Measurements from ENCODE around the gene HYAL2. TPM values are rescaled to one million over a fixed set of nuclear protein-coding genes. Genes with fewer than 3 reads are reported as not detected.

Gene HYAL2
- total and polyA plus RNA-seq, 5 donors, result 40.9 to 114 (median 46.6) TPM

Other genes starting within 250 kb of the HYAL2 start
- 10 to 100 TPM; 67.1 to 83.8 (median 76.6) TPM for gene RBM5, start 233.8 kb downstream of the HYAL2 start, total RNA-seq
- gene RBM5, start 233.8 kb downstream of the HYAL2 start, polyA plus RNA-seq, result 54.9 TPM
- 10 to 100 TPM in 2 of 4 donors, 1 to 10 TPM in 2; 7.3 to 15.2 (median 9.4) TPM for gene SEMA3F, start 167.4 kb downstream of the HYAL2 start, total RNA-seq
- gene SEMA3F, start 167.4 kb downstream of the HYAL2 start, polyA plus RNA-seq, result 10.2 TPM
- not detected for gene GNAT1, start 131.1 kb downstream of the HYAL2 start, total RNA-seq
- not detected for gene GNAT1, start 131.1 kb downstream of the HYAL2 start, polyA plus RNA-seq
- gene SLC38A3, start 117.5 kb downstream of the HYAL2 start, total RNA-seq, result 10 to 100 TPM in 1 of 4 donors, 1 to 10 TPM in 3; 5.0 to 10.4 (median 8.9) TPM
- 5.4 TPM for gene SLC38A3, start 117.5 kb downstream of the HYAL2 start, polyA plus RNA-seq
- 100 to 1,000 TPM; 129 to 149 (median 148) TPM for gene GNAI2, start 86.5 kb downstream of the HYAL2 start, total RNA-seq
- 122 TPM for gene GNAI2, start 86.5 kb downstream of the HYAL2 start, polyA plus RNA-seq
- 10 to 100 TPM; 19.2 to 33.9 (median 29.3) TPM for gene SEMA3B, start 53.6 kb downstream of the HYAL2 start, total RNA-seq
- 35.7 TPM for gene SEMA3B, start 53.6 kb downstream of the HYAL2 start, polyA plus RNA-seq
- 10 to 100 TPM in 2 of 4 donors, 1 to 10 TPM in 2; 1.4 to 15.7 (median 8.0) TPM for gene LSMEM2, start 43.7 kb downstream of the HYAL2 start, total RNA-seq
- 14.6 TPM for gene LSMEM2, start 43.7 kb downstream of the HYAL2 start, polyA plus RNA-seq
- gene IFRD2, start 30.3 kb downstream of the HYAL2 start, total RNA-seq, result 10 to 100 TPM; 51.0 to 67.6 (median 56.9) TPM
- 50.9 TPM for gene IFRD2, start 30.3 kb downstream of the HYAL2 start, polyA plus RNA-seq
- 1 to 10 TPM; 1.1 to 2.4 (median 1.7) TPM for gene HYAL3, start 23.3 kb downstream of the HYAL2 start, total RNA-seq
- 2.9 TPM for gene HYAL3, start 23.3 kb downstream of the HYAL2 start, polyA plus RNA-seq
- 10 to 100 TPM in 1 of 4 donors, 1 to 10 TPM in 3; 8.1 to 11.5 (median 8.7) TPM for gene NAA80, start 23.3 kb downstream of the HYAL2 start, total RNA-seq
- gene NAA80, start 23.3 kb downstream of the HYAL2 start, polyA plus RNA-seq, result 11.3 TPM
- 10 to 100 TPM; 17.8 to 33.7 (median 26.8) TPM for gene HYAL1, start 19.2 kb downstream of the HYAL2 start, total RNA-seq
- gene HYAL1, start 19.2 kb downstream of the HYAL2 start, polyA plus RNA-seq, result 25.4 TPM
- 10 to 100 TPM; 28.9 to 33.0 (median 30.0) TPM for gene TUSC2, start 5.5 kb upstream of the HYAL2 start, total RNA-seq
- gene TUSC2, start 5.5 kb upstream of the HYAL2 start, polyA plus RNA-seq, result 34.9 TPM
- gene RASSF1, start 18.1 kb upstream of the HYAL2 start, total RNA-seq, result 10 to 100 TPM; 15.6 to 19.1 (median 15.8) TPM
- gene RASSF1, start 18.1 kb upstream of the HYAL2 start, polyA plus RNA-seq, result 20.4 TPM
- under 1 TPM; 0.20 to 0.40 (median 0.29) TPM for gene ZMYND10, start 23.0 kb upstream of the HYAL2 start, total RNA-seq
- gene ZMYND10, start 23.0 kb upstream of the HYAL2 start, polyA plus RNA-seq, result 0.25 TPM
- gene NPRL2, start 28.0 kb upstream of the HYAL2 start, total RNA-seq, result 10 to 100 TPM; 18.4 to 24.3 (median 19.3) TPM
- 16.7 TPM for gene NPRL2, start 28.0 kb upstream of the HYAL2 start, polyA plus RNA-seq
- 10 to 100 TPM in 2 of 4 donors, 1 to 10 TPM in 2; 8.5 to 11.1 (median 10.4) TPM for gene CYB561D2, start 28.1 kb upstream of the HYAL2 start, total RNA-seq
- 10.8 TPM for gene CYB561D2, start 28.1 kb upstream of the HYAL2 start, polyA plus RNA-seq
- gene TMEM115, start 36.8 kb upstream of the HYAL2 start, total RNA-seq, result 10 to 100 TPM; 28.7 to 33.3 (median 31.7) TPM
- gene TMEM115, start 36.8 kb upstream of the HYAL2 start, polyA plus RNA-seq, result 32.5 TPM
- 10 to 100 TPM in 3 of 4 donors, 1 to 10 TPM in 1; 8.7 to 56.1 (median 40.9) TPM for gene CACNA2D2, start 180.9 kb upstream of the HYAL2 start, total RNA-seq
- 25.7 TPM for gene CACNA2D2, start 180.9 kb upstream of the HYAL2 start, polyA plus RNA-seq
- gene C3orf18, start 245.0 kb upstream of the HYAL2 start, total RNA-seq, result 10 to 100 TPM; 27.2 to 44.2 (median 40.6) TPM
- 29.5 TPM for gene C3orf18, start 245.0 kb upstream of the HYAL2 start, polyA plus RNA-seq
- 10 to 100 TPM; 14.0 to 18.3 (median 15.8) TPM for gene HEMK1, start 246.8 kb upstream of the HYAL2 start, total RNA-seq
- gene HEMK1, start 246.8 kb upstream of the HYAL2 start, polyA plus RNA-seq, result 16.6 TPM

Data from right cardiac atrium (tissue), 5 donors.